K562 (cell line): ENCODE results near the gene SKIC3. TPM values are rescaled to one million over a fixed set of nuclear protein-coding genes. Genes with fewer than 3 reads are reported as not detected.
A peak's percentile ranks its signal among the peaks of the same experiment; 100 is the strongest.

Experiments used
- ETV6 ChIP-seq, 3 experiments: fragments of 150-350 bp in 1 of 3; sonication (generic) in 1 of 3; formaldehyde crosslinking in 1 of 3; IDR thresholded peaks; 2 replicates each; pipeline versions ENCODE4 v1.6.1 to v1.8.0; 2014 to 2022; ENCODE audit warnings: borderline replicate concordance in 2 of 3, low read depth in 2 of 3, antibody characterized with exemption in 1 of 3, low read length in 1 of 3, mild to moderate bottlenecking in 1 of 3, missing genetic modification reagents in 1 of 3
- HNRNPUL1 ChIP-seq: fragments of 200-400 bp; formaldehyde crosslinking; IDR thresholded peaks from 2 replicates; pipeline ENCODE4 v1.6.1; 2017; ENCODE audit warnings: low read length
- KDM1A ChIP-seq, 2 experiments: fragments of 450-650 bp; IDR thresholded peaks; 2 replicates each; pipeline ENCODE4 v1.6.1; 2016; ENCODE audit warnings: mild to moderate bottlenecking in 2 of 2
- NFE2L1 ChIP-seq: fragments of 450-650 bp; IDR thresholded peaks from 2 replicates; pipeline ENCODE4 v1.6.1; 2016; ENCODE audit warnings: missing genetic modification characterization, low read depth, mild to moderate bottlenecking, missing compliant biosample characterization, moderate library complexity, borderline replicate concordance
- SMARCA4 ChIP-seq: fragments of 450-650 bp; IDR thresholded peaks from 2 replicates; pipeline ENCODE4 v1.6.1; 2016
- SMARCE1 ChIP-seq: fragments of 450-650 bp; IDR thresholded peaks from 2 replicates; pipeline ENCODE4 v1.7.1; 2016; ENCODE audit warnings: mild to moderate bottlenecking
- ZBTB40 ChIP-seq, 2 experiments: fragments of 450-650 bp in 1 of 2; sonication (generic) in 1 of 2; formaldehyde crosslinking in 1 of 2; IDR thresholded peaks; 2 replicates each; pipeline versions ENCODE4 v1.7.1 to v1.9.0; 2016 to 2022; ENCODE audit warnings: inconsistent platforms in 1 of 2, mild to moderate bottlenecking in 1 of 2, missing genetic modification reagents in 1 of 2
- ZNF277 ChIP-seq: fragments of 250-450 bp; sonication (Bioruptor Pico); IDR thresholded peaks from 2 replicates; pipeline ENCODE4 v1.8.0; 2022; ENCODE audit warnings: inconsistent platforms, mild to moderate bottlenecking, moderate library complexity, borderline replicate concordance
- ZNF551 ChIP-seq: fragments of 250-450 bp; sonication (Bioruptor Pico); IDR thresholded peaks from 2 replicates; pipeline ENCODE4 v1.5.0; 2021; ENCODE audit warnings: mild to moderate bottlenecking, moderate library complexity
- ZNF584 ChIP-seq: fragments of 200-800 bp; sonication (Bioruptor generic); IDR thresholded peaks from 2 replicates; pipeline ENCODE4 v1.6.1; 2016; ENCODE audit warnings: low read depth, mild to moderate bottlenecking, missing genetic modification characterization, missing compliant biosample characterization
- ZNF707 ChIP-seq: fragments of 250-450 bp; sonication (Bioruptor Pico); conservative IDR thresholded peaks from 2 replicates; pipeline ENCODE4 v1.8.0; 2022; ENCODE audit warnings: inconsistent platforms, mild to moderate bottlenecking, moderate library complexity
- ZNF785 ChIP-seq: fragments of 250-450 bp; sonication (Bioruptor Pico); IDR thresholded peaks from 2 replicates; pipeline ENCODE4 v1.4.0; 2020; ENCODE audit warnings: mild to moderate bottlenecking
- polyA plus RNA-seq, 8 experiments: library from polyadenylated mRNA; depleted of rRNA in 4 of 8; stranded (reverse) in 5 of 8; unstranded in 3 of 8; fragments of >200 nt; fragmentation: Nextera tagmentation in 2 of 8; fragmentation: Illumina TruSeq in 1 of 8; extraction: Ambion mirVana in 2 of 8; extraction: Trizol in 1 of 8; gene quantifications; 2 replicates each; pipeline versions ENCODE4 v1.2.1 to v1.2.3, GENCODE V29; 2011 to 2014; ENCODE audit warnings: inconsistent platforms in 1 of 8, missing spikeins in 1 of 8
- total RNA-seq, 7 experiments: library from RNA; depleted of rRNA in 6 of 7; stranded (reverse); fragments of >200 nt in 6 of 7; fragmentation: Illumina TruSeq in 2 of 7; extraction: Trizol in 2 of 7; gene quantifications; 2 replicates each; pipeline versions ENCODE4 v1.2.1 to v1.2.3, GENCODE V29; 2011 to 2021; ENCODE audit warnings: low replicate concordance in 1 of 7
- TF ChIP-seq, protein P1 (sequence below): sonication (generic); formaldehyde crosslinking; IDR thresholded peaks from 2 replicates; pipeline ENCODE4 v1.8.0; 2023; ENCODE audit warnings: mild to moderate bottlenecking, missing genetic modification reagents

SKIC3 gene
- total and polyA plus RNA-seq, 9 of the 15 experiments (the other 6 are each of a cell fraction or from before 2014, with no cell fraction given), result 30.7 to 72.4 (median 44.1) TPM

DNA sequence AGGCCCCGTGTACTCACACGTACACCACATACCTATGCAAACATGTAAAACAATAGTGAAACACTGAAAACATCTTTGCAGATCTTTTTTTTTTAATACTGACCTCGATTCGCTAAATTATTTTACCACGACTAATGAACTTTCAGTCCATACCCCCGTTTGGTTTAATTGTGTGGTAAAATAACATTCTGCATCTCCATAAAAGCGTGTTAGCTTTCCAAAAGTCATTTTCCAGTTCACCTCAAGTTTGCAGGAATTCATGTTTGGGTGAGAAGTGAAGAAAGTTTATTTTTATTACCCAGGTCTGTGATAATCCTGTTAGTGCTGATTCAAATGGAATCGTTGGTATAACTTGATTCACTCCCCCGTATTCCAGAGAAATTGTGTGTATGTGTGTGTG lies 776 bp upstream of the SKIC3 start (continued):
- TF ChIP-seq ZBTB40 (IDR thresholded peaks at IDR 0.05) (0 out of 2 replicates have a peak, but pooled peaks have one; percentile 51), ZBTB40 (CRISPR knock-in tag; IDR thresholded peaks at IDR 0.05) (no peak), HNRNPUL1 (no peak), ZNF551 (CRISPR knock-in tag) (no peak), SMARCA4 (0 out of 2 replicates have a peak, but pooled peaks have one; percentile 5), ETV6 (IDR thresholded peaks at IDR 0.05; ENCODE audit: borderline replicate concordance in 1 of 2, low read depth in 2 of 2, low read length in 1 of 2) (no peak), ETV6 (CRISPR knock-in tag; IDR thresholded peaks at IDR 0.05; ENCODE audit: borderline replicate concordance) (no peak), NFE2L1 (tag) (no peak), KDM1A (IDR thresholded peaks at IDR 0.05) (no peak), ZNF707 (no peak), SMARCE1 (0 out of 2 replicates have a peak, but pooled peaks have one; percentile 9), ZNF785 (CRISPR knock-in tag) (no peak), ZNF277 (no peak), ZNF584 (no peak)
- TF ChIP-seq, protein P1, sequence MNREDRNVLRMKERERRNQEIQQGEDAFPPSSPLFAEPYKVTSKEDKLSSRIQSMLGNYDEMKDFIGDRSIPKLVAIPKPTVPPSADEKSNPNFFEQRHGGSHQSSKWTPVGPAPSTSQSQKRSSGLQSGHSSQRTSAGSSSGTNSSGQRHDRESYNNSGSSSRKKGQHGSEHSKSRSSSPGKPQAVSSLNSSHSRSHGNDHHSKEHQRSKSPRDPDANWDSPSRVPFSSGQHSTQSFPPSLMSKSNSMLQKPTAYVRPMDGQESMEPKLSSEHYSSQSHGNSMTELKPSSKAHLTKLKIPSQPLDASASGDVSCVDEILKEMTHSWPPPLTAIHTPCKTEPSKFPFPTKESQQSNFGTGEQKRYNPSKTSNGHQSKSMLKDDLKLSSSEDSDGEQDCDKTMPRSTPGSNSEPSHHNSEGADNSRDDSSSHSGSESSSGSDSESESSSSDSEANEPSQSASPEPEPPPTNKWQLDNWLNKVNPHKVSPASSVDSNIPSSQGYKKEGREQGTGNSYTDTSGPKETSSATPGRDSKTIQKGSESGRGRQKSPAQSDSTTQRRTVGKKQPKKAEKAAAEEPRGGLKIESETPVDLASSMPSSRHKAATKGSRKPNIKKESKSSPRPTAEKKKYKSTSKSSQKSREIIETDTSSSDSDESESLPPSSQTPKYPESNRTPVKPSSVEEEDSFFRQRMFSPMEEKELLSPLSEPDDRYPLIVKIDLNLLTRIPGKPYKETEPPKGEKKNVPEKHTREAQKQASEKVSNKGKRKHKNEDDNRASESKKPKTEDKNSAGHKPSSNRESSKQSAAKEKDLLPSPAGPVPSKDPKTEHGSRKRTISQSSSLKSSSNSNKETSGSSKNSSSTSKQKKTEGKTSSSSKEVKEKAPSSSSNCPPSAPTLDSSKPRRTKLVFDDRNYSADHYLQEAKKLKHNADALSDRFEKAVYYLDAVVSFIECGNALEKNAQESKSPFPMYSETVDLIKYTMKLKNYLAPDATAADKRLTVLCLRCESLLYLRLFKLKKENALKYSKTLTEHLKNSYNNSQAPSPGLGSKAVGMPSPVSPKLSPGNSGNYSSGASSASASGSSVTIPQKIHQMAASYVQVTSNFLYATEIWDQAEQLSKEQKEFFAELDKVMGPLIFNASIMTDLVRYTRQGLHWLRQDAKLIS (CRISPR knock-in tag), result peak; percentile 57; the same call in 1 of the 2 replicates
